Measurements from ENCODE around the gene APOO. TPM values are rescaled to one million over a fixed set of nuclear protein-coding genes. Genes with fewer than 3 reads are reported as not detected.
A peak's percentile ranks its signal among the peaks of the same experiment; 100 is the strongest.

Gene APOO
- total RNA-seq, 1 donor from 2014 or later, result 18.6 TPM

DNA sequence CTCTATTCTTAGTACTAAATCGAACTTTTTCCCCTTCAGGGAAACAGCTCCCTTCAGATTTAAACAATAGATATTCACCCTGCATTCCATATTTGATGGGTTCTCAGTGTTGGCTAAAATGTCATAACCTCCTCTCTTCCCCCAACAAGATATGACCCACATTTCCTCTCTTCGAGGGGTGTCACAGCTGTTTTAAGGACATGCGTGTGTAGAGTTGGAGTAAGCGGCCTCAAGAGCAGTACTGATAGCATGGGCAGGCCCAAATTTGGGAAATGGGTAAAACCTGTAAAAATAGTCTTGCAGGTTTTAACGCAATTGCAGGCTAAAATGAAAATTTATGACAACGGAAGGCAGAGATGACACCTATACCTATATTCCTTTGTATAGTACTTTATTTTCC is 96.1 kb downstream of the APOO start:
- TF ChIP-seq, protein P1, sequence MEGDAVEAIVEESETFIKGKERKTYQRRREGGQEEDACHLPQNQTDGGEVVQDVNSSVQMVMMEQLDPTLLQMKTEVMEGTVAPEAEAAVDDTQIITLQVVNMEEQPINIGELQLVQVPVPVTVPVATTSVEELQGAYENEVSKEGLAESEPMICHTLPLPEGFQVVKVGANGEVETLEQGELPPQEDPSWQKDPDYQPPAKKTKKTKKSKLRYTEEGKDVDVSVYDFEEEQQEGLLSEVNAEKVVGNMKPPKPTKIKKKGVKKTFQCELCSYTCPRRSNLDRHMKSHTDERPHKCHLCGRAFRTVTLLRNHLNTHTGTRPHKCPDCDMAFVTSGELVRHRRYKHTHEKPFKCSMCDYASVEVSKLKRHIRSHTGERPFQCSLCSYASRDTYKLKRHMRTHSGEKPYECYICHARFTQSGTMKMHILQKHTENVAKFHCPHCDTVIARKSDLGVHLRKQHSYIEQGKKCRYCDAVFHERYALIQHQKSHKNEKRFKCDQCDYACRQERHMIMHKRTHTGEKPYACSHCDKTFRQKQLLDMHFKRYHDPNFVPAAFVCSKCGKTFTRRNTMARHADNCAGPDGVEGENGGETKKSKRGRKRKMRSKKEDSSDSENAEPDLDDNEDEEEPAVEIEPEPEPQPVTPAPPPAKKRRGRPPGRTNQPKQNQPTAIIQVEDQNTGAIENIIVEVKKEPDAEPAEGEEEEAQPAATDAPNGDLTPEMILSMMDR (conservative IDR thresholded peaks at IDR 0.05; ENCODE audit: low read depth, low read length), result no peak
- no peak overlapping the region for H3K4me3 ChIP-seq (ENCODE audit: low read depth, low read length)
- no peak for DNase-seq (ENCODE audit: low read depth)

DNA sequence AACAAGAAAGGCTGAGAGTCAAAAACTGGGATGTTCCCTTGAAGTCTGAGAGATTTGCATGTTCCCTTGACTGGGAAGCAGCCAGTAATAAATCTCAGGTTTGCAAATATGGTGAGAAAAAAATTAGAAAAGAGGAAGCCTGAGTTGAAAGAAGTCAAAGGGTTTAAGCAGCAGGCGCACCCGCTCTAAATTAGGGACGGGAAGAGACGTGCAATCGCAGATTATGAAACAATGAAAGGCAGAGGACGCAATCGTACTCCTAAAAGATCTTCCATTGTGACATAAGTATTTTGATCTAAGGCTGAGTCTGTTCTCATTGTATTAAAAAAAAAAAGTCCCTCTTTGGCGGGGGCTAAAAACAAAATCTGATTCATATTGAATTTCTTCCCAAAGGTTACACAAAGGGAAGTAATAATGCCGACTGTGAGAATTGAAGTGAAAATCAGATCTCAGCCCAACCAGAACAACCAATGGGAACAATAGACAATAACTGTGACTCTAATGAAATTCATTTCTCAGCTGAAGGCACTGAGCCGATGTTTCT is 96.6 kb downstream of the APOO start:
- TF ChIP-seq, protein P1 (conservative IDR thresholded peaks at IDR 0.05; ENCODE audit: low read depth, low read length), result no peak
- no peak for DNase-seq (ENCODE audit: low read depth)
- no peak overlapping the region for H3K4me3 ChIP-seq (ENCODE audit: low read depth, low read length)

DNA sequence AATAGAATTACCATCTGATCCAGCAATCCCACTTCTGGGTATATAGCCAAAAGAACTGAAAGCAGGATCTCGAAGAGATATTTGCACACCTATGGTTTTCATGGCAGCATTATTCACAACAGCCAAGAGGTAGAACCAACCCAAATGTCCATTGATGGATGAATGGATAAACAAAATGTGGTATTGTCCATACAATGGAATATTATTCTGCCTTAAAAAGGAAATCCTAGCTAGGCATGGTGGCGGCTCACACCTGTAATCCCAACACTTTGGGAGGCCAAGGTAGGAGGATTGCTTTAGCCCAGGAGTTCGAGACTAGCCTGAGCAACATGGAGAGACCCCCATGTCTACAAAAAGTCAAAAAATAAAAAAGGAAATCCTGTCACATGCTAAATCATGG is 97.5 kb downstream of the APOO start:
- TF ChIP-seq, protein P1 (conservative IDR thresholded peaks at IDR 0.05; ENCODE audit: low read depth, low read length), result no peak
- no peak for DNase-seq (ENCODE audit: low read depth)

DNA sequence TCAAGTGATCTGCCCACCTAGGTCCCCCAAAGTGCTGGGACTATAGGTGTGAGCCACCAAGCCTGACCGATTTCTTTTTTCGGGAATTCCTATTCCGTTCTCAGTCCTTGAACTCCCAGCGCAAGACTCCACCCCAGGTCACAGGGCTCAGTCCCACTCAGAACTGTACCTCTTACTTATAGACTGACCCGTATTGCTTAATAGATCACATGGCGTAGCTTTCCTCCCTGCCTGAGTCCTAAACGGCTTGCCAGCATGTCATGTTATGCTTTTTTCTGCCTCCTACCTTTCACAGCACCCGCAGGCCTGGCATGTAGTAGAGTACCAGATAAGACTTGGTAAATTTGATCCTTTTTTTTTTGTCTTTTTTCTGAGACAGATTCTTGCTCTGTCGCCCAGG is 102.3 kb downstream of the APOO start:
- DNase-seq (ENCODE audit: low read depth), result no peak
- no peak overlapping the region for H3K4me3 ChIP-seq (ENCODE audit: low read depth, low read length)
- TF ChIP-seq, protein P1 (conservative IDR thresholded peaks at IDR 0.05; ENCODE audit: low read depth, low read length), result no peak

More for the DNA sequence above, 97.5 kb downstream of the APOO start:
- H3K4me3 ChIP-seq (ENCODE audit: low read depth, low read length), result no peak overlapping the region

DNA sequence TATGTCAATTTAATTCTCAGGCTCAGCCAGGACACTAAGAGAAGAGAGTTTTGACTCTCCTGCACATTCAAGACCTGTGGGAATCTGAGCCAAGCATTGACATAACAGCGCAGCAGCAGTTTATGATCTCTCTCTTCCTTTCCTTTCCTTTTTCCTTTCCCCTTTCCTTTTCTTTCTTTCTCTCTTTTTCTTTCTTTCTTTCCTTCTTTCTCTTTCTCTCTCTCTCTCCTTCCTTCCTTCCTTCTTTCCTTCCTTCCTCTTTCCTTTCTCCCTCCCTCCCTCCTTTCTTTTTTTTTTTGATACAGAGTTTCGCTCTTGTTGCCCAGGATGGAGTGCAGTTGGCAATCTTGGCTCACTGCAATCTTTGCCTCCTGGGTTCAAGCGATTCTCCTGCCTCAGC is 103.2 kb downstream of the APOO start:
- no peak for DNase-seq (ENCODE audit: low read depth)
- H3K4me3 ChIP-seq (ENCODE audit: low read depth, low read length), result no peak overlapping the region
- TF ChIP-seq, protein P1 (conservative IDR thresholded peaks at IDR 0.05; ENCODE audit: low read depth, low read length), result no peak

DNA sequence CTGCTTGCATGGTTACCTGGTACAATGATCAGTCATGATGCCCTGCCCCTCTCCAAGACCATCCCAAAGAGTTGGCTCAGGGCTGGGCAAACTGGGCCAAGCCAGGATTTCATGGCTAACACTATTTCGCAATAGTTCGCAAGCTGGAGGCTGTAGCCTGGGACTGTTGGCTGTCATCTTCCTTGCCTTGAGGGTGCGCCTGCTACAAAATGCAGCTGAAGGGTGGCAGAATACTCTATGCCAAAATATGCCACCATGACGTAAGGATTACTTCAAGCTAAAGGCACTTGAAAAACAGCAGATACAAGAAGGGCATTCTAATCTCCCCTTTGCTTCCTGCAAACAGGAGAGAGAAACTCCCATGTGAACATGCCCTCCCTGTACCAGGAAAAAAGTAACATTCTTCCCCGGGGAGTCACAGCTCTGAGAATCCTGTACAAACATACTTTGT is 103.8 kb downstream of the APOO start:
- H3K4me3 ChIP-seq (ENCODE audit: low read depth, low read length), result no peak overlapping the region
- peak; percentile 69 for DNase-seq (ENCODE audit: low read depth)
- TF ChIP-seq, protein P1 (conservative IDR thresholded peaks at IDR 0.05; ENCODE audit: low read depth, low read length), result no peak

DNA sequence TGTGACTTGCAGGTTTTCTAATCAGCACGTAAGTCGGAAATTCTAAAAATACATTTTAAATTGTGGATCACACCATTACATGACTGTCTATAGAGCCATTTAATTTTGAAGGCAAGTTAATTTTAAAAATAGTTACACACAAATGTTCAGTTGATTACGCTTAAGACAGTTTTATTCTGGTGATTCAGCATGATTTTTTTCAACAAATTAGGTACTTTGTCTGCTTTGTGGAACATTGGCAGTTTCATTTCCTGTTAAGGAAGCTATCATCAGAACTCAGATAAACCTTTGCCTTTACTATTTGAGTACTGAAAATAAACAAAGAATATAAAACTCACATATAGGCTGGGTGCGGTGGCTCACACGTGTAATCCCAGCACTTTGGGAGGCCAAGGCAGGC is 105.3 kb downstream of the APOO start:
- DNase-seq (ENCODE audit: low read depth), result no peak
- TF ChIP-seq, protein P1 (conservative IDR thresholded peaks at IDR 0.05; ENCODE audit: low read depth, low read length), result no peak
- H3K4me3 ChIP-seq (ENCODE audit: low read depth, low read length), result no peak overlapping the region
